GM12878 (cell line): Measurements from ENCODE around the gene COL23A1. TPM values are rescaled to one million over a fixed set of nuclear protein-coding genes. Genes with fewer than 3 reads are reported as not detected.

Experiments
- ATAC-seq: fragments of 200-7000 bp; cut with Tn5 transposase; 3 replicates; pipeline ENCODE4 v1.9.1; 2020; ENCODE audit warnings: mild to moderate bottlenecking, moderate library complexity
- BruUV-seq: library from RNA; stranded (reverse); fragments of 400-500 nt; replicated peaks from 2 replicates; lab custom pipeline; 2021; lab: Mats Ljungman, UMichigan
- CTCF ChIA-PET: fragments of 300-600 bp; sonication (Branson Sonifier 250); formaldehyde crosslinking; extraction: SDS; loops from one replicate; lab custom pipeline; 2021; ENCODE audit warnings: inconsistent platforms; lab: Yijun Ruan, JAX
- POLR2A ChIA-PET: fragments of 350-600 bp; formaldehyde crosslinking; extraction: SDS; loops from one replicate; lab custom pipeline; 2021; ENCODE audit warnings: inconsistent platforms; lab: Charles Lee
- RAD21 ChIA-PET: fragments of 300-600 bp; sonication (Branson Sonifier 250); formaldehyde crosslinking; loops from one replicate; lab custom pipeline; 2023; ENCODE audit warnings: antibody characterized with exemption; ENCODE audit not compliant: unreplicated experiment; lab: Charles Lee
- SMC1A ChIA-PET: fragments of 300-600 bp; sonication (Branson Sonifier 250); formaldehyde crosslinking; loops from one replicate; lab custom pipeline; 2023; ENCODE audit not compliant: unreplicated experiment, uncharacterized antibody; lab: Charles Lee
- DNase-seq: peaks from one replicate; pipeline ENCODE4 v3.0.0-alpha.2; 2011; ENCODE audit warnings: low read depth, low spot score
- FAIRE-seq: peaks from 3 replicates; lab custom pipeline; 2011; peaks lifted over from hg19 to GRCh38; lab: Jason Lieb, UNC
- H2AFZ ChIP-seq: 2 replicates; pipeline ENCODE4 v1.6.0; 2011; ENCODE audit warnings: low read depth, low read length, control low read depth; ENCODE audit not compliant: control insufficient read depth
- H3K27ac ChIP-seq: 2 replicates; pipeline ENCODE4 v1.5.1; 2011; ENCODE audit warnings: control low read depth; ENCODE audit not compliant: control insufficient read depth, insufficient read depth
- H3K27me3 ChIP-seq, 2 experiments: replicated peaks in 1 of 2; 2 replicates each; pipeline versions ENCODE4 v1.6.0 to v1.6.1; 2011; ENCODE audit warnings: low read length in 1 of 2; ENCODE audit not compliant: control insufficient read depth in 2 of 2, insufficient read depth in 2 of 2
- H3K36me3 ChIP-seq, 2 experiments: 2 replicates each; pipeline ENCODE4 v1.5.1; 2011; ENCODE audit warnings: low read length in 1 of 2; ENCODE audit not compliant: control insufficient read depth in 2 of 2, insufficient read depth in 2 of 2
- H3K4me1 ChIP-seq: 2 replicates; pipeline ENCODE4 v1.6.1; 2011; ENCODE audit warnings: mild to moderate bottlenecking, low read length, moderate library complexity, mixed read lengths; ENCODE audit not compliant: control insufficient read depth, insufficient read depth
- H3K4me2 ChIP-seq: 2 replicates; pipeline ENCODE4 v1.6.0; 2011; ENCODE audit warnings: control low read depth; ENCODE audit not compliant: control insufficient read depth, insufficient read depth
- H3K4me3 ChIP-seq: fragments of 200-600 bp; sonication (generic); 2 replicates; pipeline ENCODE4 v1.5.1; 2016
- H3K79me2 ChIP-seq: 2 replicates; pipeline ENCODE4 v1.6.0; 2011; ENCODE audit warnings: low read length; ENCODE audit not compliant: control insufficient read depth, insufficient read depth
- H3K9ac ChIP-seq: 2 replicates; pipeline ENCODE4 v1.8.0; 2011; ENCODE audit warnings: low read length, control low read depth, mixed read lengths; ENCODE audit not compliant: control insufficient read depth, insufficient read depth
- H3K9me3 ChIP-seq: replicated peaks from 3 replicates; pipeline ENCODE4 v1.5.1; 2011; ENCODE audit warnings: mild to moderate bottlenecking, low read length; ENCODE audit not compliant: control insufficient read depth, insufficient read depth
- H4K20me1 ChIP-seq: 2 replicates; pipeline ENCODE4 v1.6.0; 2011; ENCODE audit not compliant: control insufficient read depth, insufficient read depth
- ATF3 ChIP-seq: IDR thresholded peaks from 2 replicates; pipeline ENCODE4 v1.6.1; 2011; ENCODE audit warnings: low read depth, mild to moderate bottlenecking, low read length, moderate library complexity, borderline replicate concordance; ENCODE audit errors: extremely low read depth
- BHLHE40 ChIP-seq, 2 experiments: fragments of 450-650 bp in 1 of 2; IDR thresholded peaks; 2 replicates each; pipeline ENCODE4 v1.6.1; 2011 to 2017; ENCODE audit warnings: low read depth in 2 of 2, borderline replicate concordance in 1 of 2, improper control_type of control experiment in 1 of 2, low read length in 1 of 2, mild to moderate bottlenecking in 1 of 2
- CBX5 ChIP-seq: sonication (generic); IDR thresholded peaks from 2 replicates; pipeline ENCODE4 v1.6.1; 2016; ENCODE audit warnings: low read depth, moderate library complexity, mild to moderate bottlenecking, inconsistent platforms
- CEBPZ ChIP-seq: fragments of 150-350 bp; IDR thresholded peaks from 2 replicates; pipeline ENCODE4 v1.6.1; 2016; ENCODE audit warnings: low read depth, low read length
- FOXK2 ChIP-seq: fragments of 450-650 bp; IDR thresholded peaks from 2 replicates; pipeline ENCODE4 v1.6.1; 2017; ENCODE audit warnings: mild to moderate bottlenecking, moderate library complexity
- PAX5 ChIP-seq: IDR thresholded peaks from 2 replicates; pipeline ENCODE4 v1.6.1; 2011; ENCODE audit warnings: low read depth, low read length, borderline replicate concordance
- SRF ChIP-seq, 2 experiments: IDR thresholded peaks; 2 replicates each; pipeline ENCODE4 v1.6.1; 2011; ENCODE audit warnings: low read depth in 2 of 2, low read length in 2 of 2, mild to moderate bottlenecking in 1 of 2, moderate library complexity in 1 of 2
- WGBS: methylation state at CpG from one replicate; pipeline ENCODE4 v1.1.6; 2016; ENCODE audit warnings: low lambda C conversion rate; ENCODE audit not compliant: insufficient replicate concordance, insufficient coverage; ENCODE audit errors: missing lambda C conversion rate; 5-methylcytosine and 5-hydroxymethylcytosine counted together
- in situ Hi-C: fragments of 300-500 bp; cut with MboI; formaldehyde crosslinking; loops from 9 replicates; pipeline ENCODE4 v1.14.3; 2018; ENCODE audit warnings: mixed read lengths
- intact Hi-C: fragments of 100-400 bp; cut with micrococcal nuclease; formaldehyde crosslinking; loops from one replicate; pipeline ENCODE4 v1.14.2; 2022; ENCODE audit not compliant: unreplicated experiment
- polyA plus RNA-seq, 11 experiments: library from polyadenylated mRNA; depleted of rRNA in 4 of 11; unstranded in 6 of 11; stranded (reverse) in 5 of 11; fragments of >200 nt; fragmentation: Nextera tagmentation in 4 of 11; fragmentation: Illumina TruSeq in 1 of 11; extraction: Ambion mirVana in 4 of 11; extraction: Trizol in 1 of 11; gene quantifications; 1 replicate in 1 of 11; 2 replicates in 10 of 11; pipeline versions ENCODE4 v1.2.1 to v1.2.3, GENCODE V29; 2011 to 2016; ENCODE audit warnings: inconsistent platforms in 2 of 11, missing spikeins in 2 of 11, low read depth in 1 of 11
- total RNA-seq, 4 experiments: library from RNA; depleted of rRNA in 3 of 4; stranded (reverse); fragments of >200 nt in 3 of 4; fragmentation: Illumina TruSeq in 1 of 4; extraction: Trizol in 1 of 4; gene quantifications; 2 replicates each; pipeline versions ENCODE4 v1.2.1 to v1.2.3, GENCODE V29; 2013 to 2021

Gene COL23A1
- total and polyA plus RNA-seq, 10 of the 15 experiments (the other 5 are each of a cell fraction or from before 2014, with no cell fraction given) = 0.03 to 0.83 (median 0.09) TPM; not detected in 5

GRCh38 chr5:178264044-178264443, 326.1 kb downstream of the COL23A1 start:
- RAD21 ChIA-PET = no interaction called here

More at GRCh38 chr5:178264044-178264443, 326.1 kb downstream of the COL23A1 start:
- DNase-seq (no peak), FAIRE-seq (no peak), ATAC-seq (no peak)
- H3K4me1 ChIP-seq = no peaks in the 10 kb centered on the region
- H3K9ac ChIP-seq = no peak overlapping the region
- no peak overlapping the region for H3K4me3 ChIP-seq
- no peaks in the 10 kb centered on the region for H3K79me2 ChIP-seq
- no peak overlapping the region for H2AFZ ChIP-seq
- TF ChIP-seq PAX5 = no peak
- TF ChIP-seq CBX5 = no peak
- TF ChIP-seq CEBPZ = no peak
- no peak for TF ChIP-seq ATF3
- no peak for TF ChIP-seq SRF (IDR thresholded peaks at IDR 0.05; ENCODE audit: low read depth in 2 of 2, low read length in 2 of 2)
- no peak for TF ChIP-seq FOXK2
- TF ChIP-seq BHLHE40 (IDR thresholded peaks at IDR 0.05; ENCODE audit: borderline replicate concordance in 1 of 2, low read depth in 2 of 2, low read length in 1 of 2) = no peak
- WGBS = 45% methylated on average over 4 of the region's 4 CpGs
- no peaks in the 10 kb centered on the region for H4K20me1 ChIP-seq
- ChIA-PET CTCF (no interaction called here), SMC1A (no interaction called here), POLR2A (no interaction called here)
- no peaks in the 10 kb centered on the region for H3K36me3 ChIP-seq
- H3K27ac ChIP-seq = no peak overlapping the region
- H3K9me3 ChIP-seq = no peaks in the 10 kb centered on the region
- H3K4me2 ChIP-seq = no peak overlapping the region
- no peaks in the 10 kb centered on the region; a peak in 2 of 4 replicates for H3K27me3 ChIP-seq
- in situ Hi-C loops = no loop called here
- BruUV-seq = no TSS peak
- intact Hi-C loops = no loop called here
